HCT116 (cell line): ENCODE results near the gene ADAMTS6. TPM values are rescaled to one million over a fixed set of nuclear protein-coding genes. Genes with fewer than 3 reads are reported as not detected.

Experiments
- ATAC-seq: fragments of 200-7000 bp; cut with Tn5 transposase; 2 replicates; pipeline ENCODE4 v1.9.1; 2020; ENCODE audit warnings: mild to moderate bottlenecking, moderate library complexity
- BruUV-seq: library from RNA; stranded (reverse); fragments of 400-500 nt; replicated peaks from 2 replicates; lab custom pipeline; 2021; lab: Mats Ljungman, UMichigan
- CTCF ChIA-PET: fragments of 300-600 bp; sonication (Branson Sonifier 250); formaldehyde crosslinking; loops from one replicate; lab custom pipeline; 2021; ENCODE audit warnings: antibody characterized with exemption; lab: Charles Lee
- POLR2A ChIA-PET: fragments of 300-600, 350-600 bp; sonication (Branson Sonifier 250); formaldehyde crosslinking; loops from one replicate; lab custom pipeline; 2021; ENCODE audit warnings: antibody characterized with exemption; lab: Charles Lee
- RAD21 ChIA-PET, 2 experiments: fragments of 300-600 bp; sonication (Branson Sonifier 250); formaldehyde crosslinking; loops; one replicate each; lab custom pipeline; 2023; ENCODE audit warnings: low total read pairs in 2 of 2; ENCODE audit not compliant: uncharacterized antibody in 2 of 2, unreplicated experiment in 2 of 2, low non-redundant PET in 1 of 2; lab: Charles Lee
- DNase-seq: peaks from one replicate; pipeline ENCODE4 v3.0.0-alpha.2; 2010; ENCODE audit warnings: low read depth, low spot score
- H2AFZ ChIP-seq: fragments of 200-600 bp; shearing (Covaris generic), sonication (generic); 2 replicates; pipeline ENCODE4 v1.6.1; 2017; ENCODE audit warnings: low read depth, mixed run types, mixed read lengths, antibody characterized with exemption, low read length; ENCODE audit not compliant: poor library complexity, severe bottlenecking
- H3K27ac ChIP-seq: 2 replicates; pipeline ENCODE4 v1.5.1; 2012; ENCODE audit warnings: low read depth, low read length
- H3K27me3 ChIP-seq: fragments of 200-600 bp; sonication (generic); 2 replicates; pipeline ENCODE4 v1.6.1; 2016; ENCODE audit warnings: mixed run types, low read length, mixed read lengths; ENCODE audit not compliant: insufficient read depth
- H3K36me3 ChIP-seq, 2 experiments: fragments of 200-500 bp in 1 of 2; fragments of 200-600 bp in 1 of 2; sonication (Bioruptor generic) in 1 of 2; sonication (generic) in 1 of 2; 2 replicates each; pipeline versions ENCODE4 v1.5.1 to v1.6.1; 2014 to 2016; ENCODE audit warnings: low read length in 2 of 2, inconsistent platforms in 1 of 2, mixed read lengths in 1 of 2, mixed run types in 1 of 2; ENCODE audit not compliant: insufficient read depth in 2 of 2, control insufficient read depth in 1 of 2
- H3K4me1 ChIP-seq, 2 experiments: fragments of 200-600 bp in 1 of 2; sonication (generic) in 1 of 2; 2 replicates each; pipeline versions ENCODE4 v1.5.1 to v1.6.1; 2012 to 2017; ENCODE audit warnings: low read length in 2 of 2, inconsistent platforms in 1 of 2, mild to moderate bottlenecking in 1 of 2, mixed read lengths in 1 of 2, mixed run types in 1 of 2, moderate library complexity in 1 of 2; ENCODE audit not compliant: insufficient read depth in 2 of 2, control insufficient read depth in 1 of 2
- H3K4me2 ChIP-seq: fragments of 200-600 bp; sonication (generic); 2 replicates; pipeline ENCODE4 v1.6.1; 2017; ENCODE audit warnings: mixed run types, low read length, mixed read lengths
- H3K4me3 ChIP-seq, 2 experiments: fragments of 200-600 bp in 1 of 2; sonication (generic) in 1 of 2; replicated peaks in 1 of 2; 2 replicates each; pipeline ENCODE4 v1.5.1; 2011 to 2016; ENCODE audit warnings: low read length in 2 of 2, control low read depth in 1 of 2, low read depth in 1 of 2, mild to moderate bottlenecking in 1 of 2, mixed read lengths in 1 of 2, mixed run types in 1 of 2
- H3K79me2 ChIP-seq: fragments of 200-600 bp; sonication (generic); 2 replicates; pipeline ENCODE4 v1.6.1; 2017; ENCODE audit warnings: mild to moderate bottlenecking, mixed run types, low read length, moderate library complexity, mixed read lengths; ENCODE audit not compliant: insufficient read depth
- H3K9ac ChIP-seq: fragments of 200-600 bp; sonication (generic); 2 replicates; pipeline ENCODE4 v1.6.1; 2016; ENCODE audit warnings: low read length, mixed read lengths
- H3K9me2 ChIP-seq: fragments of 200-600 bp; sonication (generic), shearing (Covaris generic); 2 replicates; pipeline ENCODE4 v1.6.1; 2017; ENCODE audit warnings: mixed run types, mild to moderate bottlenecking, moderate library complexity; ENCODE audit not compliant: insufficient read depth
- H3K9me3 ChIP-seq, 2 experiments: fragments of 200-500 bp in 1 of 2; fragments of 200-600 bp in 1 of 2; sonication (Bioruptor generic) in 1 of 2; sonication (generic) in 1 of 2; 2 replicates each; pipeline ENCODE4 v1.6.1; 2014 to 2017; ENCODE audit warnings: low read length in 2 of 2, mixed read lengths in 2 of 2, inconsistent platforms in 1 of 2, low read depth in 1 of 2, mild to moderate bottlenecking in 1 of 2, mixed run types in 1 of 2, moderate library complexity in 1 of 2; ENCODE audit not compliant: control insufficient read depth in 1 of 2, insufficient read depth in 1 of 2
- H4K20me1 ChIP-seq: fragments of 200-600 bp; sonication (generic), shearing (Covaris generic); 2 replicates; pipeline ENCODE4 v1.6.1; 2017; ENCODE audit warnings: mixed run types, mild to moderate bottlenecking, moderate library complexity; ENCODE audit not compliant: insufficient read depth
- ATF3 ChIP-seq: IDR thresholded peaks from 2 replicates; pipeline ENCODE4 v1.6.1; 2012
- CBX3 ChIP-seq: IDR thresholded peaks from 2 replicates; pipeline ENCODE4 v1.6.1; 2012; ENCODE audit warnings: low read depth
- CEBPB ChIP-seq: IDR thresholded peaks from 2 replicates; pipeline ENCODE4 v1.6.1; 2012; ENCODE audit warnings: low read depth
- CTCF ChIP-seq, 3 experiments: fragments of 200-600 bp in 1 of 3; sonication (generic) in 1 of 3; IDR thresholded peaks in 2 of 3; conservative IDR thresholded peaks in 1 of 3; 2 replicates each; pipeline ENCODE4 v1.5.1; 2012 to 2017; ENCODE audit warnings: low read depth in 2 of 3, low read length in 2 of 3, antibody characterized with exemption in 1 of 3, borderline replicate concordance in 1 of 3, control low read depth in 1 of 3, mild to moderate bottlenecking in 1 of 3, mixed read lengths in 1 of 3, mixed run types in 1 of 3, moderate library complexity in 1 of 3; ENCODE audit not compliant: insufficient read depth in 1 of 3
- EGR1 ChIP-seq: IDR thresholded peaks from 2 replicates; pipeline ENCODE4 v1.6.1; 2012; ENCODE audit warnings: low read depth
- ELF1 ChIP-seq: IDR thresholded peaks from 2 replicates; pipeline ENCODE4 v1.6.1; 2012; ENCODE audit warnings: low read depth, borderline replicate concordance
- EZH2phosphoT487 ChIP-seq: fragments of 200-600 bp; IDR thresholded peaks from 2 replicates; pipeline ENCODE4 v1.6.1; 2018; ENCODE audit warnings: antibody characterized with exemption, borderline replicate concordance
- FOSL1 ChIP-seq: IDR thresholded peaks from 2 replicates; pipeline ENCODE4 v1.6.1; 2012; ENCODE audit warnings: low read depth
- MAX ChIP-seq: IDR thresholded peaks from 2 replicates; pipeline ENCODE4 v1.6.1; 2012
- POLR2AphosphoS5 ChIP-seq: IDR thresholded peaks from 2 replicates; pipeline ENCODE4 v1.6.1; 2011; ENCODE audit warnings: mild to moderate bottlenecking, low read depth, low read length, moderate library complexity
- REST ChIP-seq: IDR thresholded peaks from 2 replicates; pipeline ENCODE4 v1.6.1; 2012; ENCODE audit warnings: low read depth
- SP1 ChIP-seq: IDR thresholded peaks from 2 replicates; pipeline ENCODE4 v1.6.1; 2012; ENCODE audit warnings: low read depth
- TCF7L2 ChIP-seq: IDR thresholded peaks from 2 replicates; pipeline ENCODE4 v1.7.0; 2011; ENCODE audit warnings: borderline replicate concordance, inconsistent platforms; ENCODE audit not compliant: insufficient read depth, insufficient read length; ENCODE audit errors: extremely low read depth
- ZFX ChIP-seq: fragments of 450-650 bp; IDR thresholded peaks from 2 replicates; pipeline ENCODE4 v1.6.1; 2017
- ZNF274 ChIP-seq: fragments of 200-500 bp; sonication (Bioruptor generic); IDR thresholded peaks from 2 replicates; pipeline ENCODE4 v1.6.1; 2014; ENCODE audit warnings: mild to moderate bottlenecking, low read depth, low read length, inconsistent platforms
- intact Hi-C: fragments of 100-400 bp; cut with micrococcal nuclease; formaldehyde crosslinking; loops from 2 replicates; pipeline ENCODE4 v1.10.0; 2022
- total RNA-seq: library from RNA; stranded (reverse); gene quantifications from one replicate; pipeline ENCODE4 v1.2.1, GENCODE V29; 2021; ENCODE audit not compliant: unreplicated experiment

The ADAMTS6 gene
- total RNA-seq, 1 experiment from 2014 or later, result 0.93 TPM

- TF ChIP-seq CTCF (IDR thresholded peaks at IDR 0.05 in 2 of 3, conservative IDR thresholded peaks at IDR 0.05 in 1 of 3; ENCODE audit: borderline replicate concordance in 1 of 3, insufficient read depth in 1 of 3, low read depth in 2 of 3, low read length in 2 of 3) (no peak), EGR1 (no peak), FOSL1 (no peak), ZNF274 (no peak), EZH2phosphoT487 (no peak)
Observed at GRCh38 chr5:65440456-65440855, 41.3 kb downstream of the ADAMTS6 start (continued).

- H3K79me2 ChIP-seq, result no peaks in the 10 kb centered on the region
- TF ChIP-seq ATF3 (no peak), POLR2AphosphoS5 (no peak), MAX (no peak), CEBPB (no peak), TCF7L2 (no peak), ZFX (no peak), CBX3 (no peak), ELF1 (no peak), SP1 (no peak), CTCF (IDR thresholded peaks at IDR 0.05 in 2 of 3, conservative IDR thresholded peaks at IDR 0.05 in 1 of 3; ENCODE audit: borderline replicate concordance in 1 of 3, insufficient read depth in 1 of 3, low read depth in 2 of 3, low read length in 2 of 3) (no peak), REST (no peak), EGR1 (no peak)
- ChIA-PET RAD21 (no interaction called here), CTCF (no interaction called here), POLR2A (no interaction called here)
- no peaks in the 10 kb centered on the region for H3K9me2 ChIP-seq
- no peaks in the 10 kb centered on the region for H3K9me3 ChIP-seq
- H3K27me3 ChIP-seq, result no peaks in the 10 kb centered on the region
- intact Hi-C loops, result no loop called here
- no peak for DNase-seq
- no peak overlapping the region for H3K4me3 ChIP-seq
- ATAC-seq, result no peak
- no TSS peak for BruUV-seq
- H3K4me1 ChIP-seq, result no peaks in the 10 kb centered on the region
- H3K4me2 ChIP-seq, result no peak overlapping the region
- no peak overlapping the region for H3K9ac ChIP-seq
- H3K36me3 ChIP-seq, result no peaks in the 10 kb centered on the region
- no peak overlapping the region for H3K27ac ChIP-seq
- H2AFZ ChIP-seq, result no peak overlapping the region
- no peaks in the 10 kb centered on the region for H4K20me1 ChIP-seq
Observed at GRCh38 chr5:65434122-65434521, 47.6 kb downstream of the ADAMTS6 start.
